GM18520 (cell line): ENCODE data around the gene AURKB.
"Not testable (repeated sequence)": the region's sequence is repeated elsewhere in the genome, so short reads cannot be mapped to it uniquely, and the experiment has no call there.

ENCODE experiments used
- ATAC-seq: cut with Tn5 transposase; IDR thresholded peaks from one replicate; pipeline ENCODE4 v1.9.1; 2021; ENCODE audit not compliant: unreplicated experiment

Gene AURKB

DNA sequence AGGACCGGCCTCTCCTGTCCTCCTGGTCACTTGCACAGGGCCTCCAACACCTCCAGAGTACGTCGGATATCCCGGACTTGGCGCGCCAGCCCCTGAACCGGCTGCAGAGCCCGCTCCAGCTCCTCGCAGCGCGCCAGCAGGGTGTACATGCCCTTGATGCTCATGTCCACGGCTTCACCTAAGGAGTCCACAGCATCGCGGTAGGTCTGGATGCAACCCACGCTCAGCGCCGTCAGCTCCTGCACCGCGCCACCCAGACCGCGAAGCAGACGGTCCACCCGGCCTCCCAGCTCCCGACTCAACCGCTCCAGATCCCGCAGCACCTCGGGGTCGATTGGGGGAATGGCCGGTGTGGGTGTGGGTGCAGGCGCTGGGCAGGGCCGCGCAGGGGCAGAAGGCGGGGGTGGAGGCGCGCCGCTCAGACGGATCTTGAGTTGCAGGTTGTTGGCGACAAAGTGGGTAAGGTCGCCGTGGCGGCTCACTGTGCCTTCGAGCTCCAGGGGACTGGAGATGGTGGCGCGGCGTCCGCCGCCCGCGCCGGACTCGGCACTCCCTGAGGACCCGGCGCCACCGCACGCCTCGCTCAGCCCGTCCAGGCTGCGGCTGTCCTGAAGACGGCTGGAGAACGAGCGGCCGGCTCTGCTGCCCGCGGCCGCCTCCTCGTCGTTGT, 21.2 kb downstream of the AURKB start:
- no peak for ATAC-seq

- ATAC-seq: no peak
These were observed 22.0 kb downstream of the AURKB start for GRCh38 chr17:8188263-8188839.

DNA sequence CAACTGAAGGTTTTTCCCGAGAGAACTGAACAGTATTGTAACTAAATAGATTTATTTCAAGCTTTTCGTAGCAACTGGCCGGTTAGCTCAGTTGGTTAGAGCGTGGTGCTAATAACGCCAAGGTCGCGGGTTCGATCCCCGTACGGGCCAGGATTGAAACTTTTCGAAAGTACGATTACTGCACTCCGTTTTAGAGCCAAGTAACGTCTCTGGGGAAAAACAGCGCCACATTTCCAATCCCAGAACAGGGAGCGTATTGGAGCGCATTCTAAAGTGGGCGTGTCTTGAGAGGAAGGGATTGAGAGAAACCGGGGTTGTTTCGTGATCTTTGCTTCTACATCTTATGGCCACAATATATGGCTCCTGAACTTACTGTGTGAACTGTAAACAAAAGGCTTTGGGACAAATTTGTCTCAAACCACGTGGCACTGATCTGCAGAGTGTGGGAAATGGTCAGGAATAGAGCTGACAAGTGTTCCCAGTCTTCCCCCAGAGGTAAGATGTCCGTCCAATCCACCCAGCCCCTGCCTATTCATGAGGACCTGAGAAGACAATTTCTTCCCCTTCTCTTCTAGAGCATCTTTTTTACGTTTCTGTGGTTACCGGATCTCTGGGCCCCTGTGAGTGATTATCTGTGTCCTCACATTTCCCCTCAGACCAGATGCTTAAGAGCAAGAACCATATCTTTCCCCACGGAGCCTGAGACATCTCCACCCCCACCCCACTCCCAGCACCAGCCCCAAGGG, 22.7 kb downstream of the AURKB start:
- peak; percentile 19 for ATAC-seq

- peak; percentile 22 for ATAC-seq
These were observed 23.4 kb downstream of the AURKB start for GRCh38 chr17:8186787-8187516.

- ATAC-seq: no peak
These were observed 24.0 kb downstream of the AURKB start for GRCh38 chr17:8186446-8186786.

DNA sequence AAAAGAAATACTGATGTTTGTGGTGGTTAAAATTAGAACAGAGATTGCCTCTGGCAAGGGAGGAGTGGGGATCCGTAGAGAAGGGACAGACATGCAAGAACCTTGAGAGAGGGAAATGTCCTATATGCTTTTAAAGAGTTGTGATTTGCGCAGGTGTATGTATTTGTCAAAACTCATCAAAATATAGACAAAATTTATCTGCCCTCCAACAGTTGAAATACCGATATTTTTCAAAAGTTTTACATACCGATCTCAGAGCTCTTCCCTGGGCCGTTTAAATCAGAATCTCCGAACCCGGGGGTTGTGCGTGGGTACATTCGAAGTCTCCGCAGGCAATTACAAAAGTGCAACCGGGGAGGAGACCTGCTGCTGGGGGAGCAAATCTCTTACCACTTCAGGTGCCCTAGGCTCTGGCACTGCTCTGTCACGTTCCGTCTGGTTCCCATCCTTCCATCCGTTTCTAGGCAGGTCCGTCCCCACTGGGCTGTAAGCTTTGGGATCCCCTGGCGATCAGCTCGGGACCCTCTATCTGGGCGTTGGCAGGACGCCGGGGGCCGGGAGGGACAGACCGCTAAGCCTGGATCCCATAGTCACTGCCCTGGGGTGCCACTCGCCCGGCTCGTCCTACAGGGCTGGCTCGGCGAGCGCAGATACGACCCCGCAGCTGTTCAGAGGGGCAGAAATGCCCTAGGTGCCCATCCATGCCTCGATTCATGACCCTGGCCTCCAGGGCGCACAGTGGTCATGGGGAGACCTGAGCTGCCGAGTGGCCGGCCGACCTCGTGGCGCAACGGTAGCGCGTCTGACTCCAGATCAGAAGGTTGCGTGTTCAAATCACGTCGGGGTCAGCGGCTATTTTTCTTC, 24.6 kb downstream of the AURKB start:
- ATAC-seq: no peak

DNA sequence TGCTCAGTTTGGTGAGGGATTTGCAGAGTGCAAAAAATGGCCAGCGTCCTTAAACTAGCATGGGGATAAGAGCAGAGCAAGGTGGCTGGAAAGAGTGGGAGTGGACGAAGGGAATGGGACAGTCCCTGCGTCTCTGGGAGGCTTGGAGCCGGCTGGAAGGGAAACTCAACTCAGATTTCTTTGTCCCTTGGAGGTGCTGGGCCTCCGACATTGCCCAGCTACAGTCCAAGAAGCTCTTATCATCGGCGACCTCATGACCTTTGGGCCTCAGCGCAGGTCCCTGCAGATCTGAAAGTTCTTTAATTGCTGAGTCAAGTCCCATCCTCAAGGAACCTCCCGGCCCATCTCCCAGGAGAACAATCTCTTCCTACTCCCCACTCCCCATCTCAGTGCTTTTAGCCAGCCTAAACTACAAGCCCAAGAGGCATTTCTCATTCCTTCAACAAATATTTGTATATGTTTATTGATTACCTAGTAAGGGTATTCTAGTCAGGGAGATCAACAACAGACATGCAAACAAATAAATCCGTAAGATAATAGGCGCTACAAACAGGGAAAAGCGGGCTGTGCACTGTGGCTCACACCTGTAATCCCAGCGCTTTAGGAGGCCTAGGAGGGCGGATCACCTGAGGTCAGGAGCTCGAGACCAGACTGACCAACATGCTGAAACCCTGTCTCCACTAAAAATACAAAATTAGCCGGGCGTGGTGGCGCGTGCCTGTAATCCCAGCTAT, 33.2 kb downstream of the AURKB start:
- no peak for ATAC-seq

- ATAC-seq: no peak
These were observed 34.0 kb downstream of the AURKB start, which contains the start of gene TMEM107 for GRCh38 chr17:8176197-8176940. Gene TMEM107, minus strand, starts transcription at chr17:8176380. Its CDS starts 94 bp downstream, at chr17:8176286.

- no peak for ATAC-seq
These were observed 34.6 kb downstream of the AURKB start for GRCh38 chr17:8175795-8176196.

DNA sequence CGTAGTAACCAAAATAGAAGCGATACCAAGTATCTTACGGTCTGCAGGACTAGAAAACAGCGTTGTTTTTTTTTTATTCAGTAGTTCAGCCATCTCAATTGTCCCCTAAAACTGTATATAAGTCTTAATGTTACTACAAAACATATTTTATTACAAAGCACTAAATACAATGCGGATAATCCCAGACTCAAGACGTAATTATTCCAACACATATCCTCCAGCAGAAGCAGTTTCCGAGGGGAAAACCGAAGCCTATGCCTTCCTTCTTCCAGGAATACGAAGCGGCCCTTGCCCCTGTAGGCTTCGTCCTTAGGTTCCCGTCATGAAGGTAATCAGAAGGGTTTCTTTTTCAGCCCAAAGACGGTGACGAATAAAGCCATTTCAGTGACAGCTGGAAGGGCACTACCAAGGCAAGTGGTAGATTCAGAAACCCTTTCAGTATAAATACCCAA, 36.5 kb downstream of the AURKB start:
- no peak for ATAC-seq

- peak; percentile 70 for ATAC-seq
These were observed 37.1 kb downstream of the AURKB start for GRCh38 chr17:8173056-8173870.

DNA sequence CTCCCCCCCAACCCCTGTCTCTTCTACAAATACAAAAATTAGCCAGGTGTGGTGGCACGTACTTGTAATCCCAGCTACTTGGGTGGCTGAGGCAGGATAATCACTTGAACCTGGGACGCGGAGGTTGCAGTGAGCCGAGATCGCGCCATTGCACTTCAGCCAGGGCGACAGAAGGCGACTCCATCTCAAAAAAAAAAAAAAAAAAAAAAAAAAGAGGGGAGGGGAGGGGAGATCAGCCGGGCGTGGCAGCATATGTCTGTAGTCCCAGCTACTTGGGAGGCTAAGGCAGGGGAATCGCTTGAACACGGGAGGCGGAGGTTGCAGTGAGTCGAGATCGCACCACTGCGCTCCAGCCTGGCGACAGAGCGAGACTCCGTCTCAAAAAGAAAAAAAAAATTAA, 40.2 kb downstream of the AURKB start:
- not testable (repeated sequence) for ATAC-seq

DNA sequence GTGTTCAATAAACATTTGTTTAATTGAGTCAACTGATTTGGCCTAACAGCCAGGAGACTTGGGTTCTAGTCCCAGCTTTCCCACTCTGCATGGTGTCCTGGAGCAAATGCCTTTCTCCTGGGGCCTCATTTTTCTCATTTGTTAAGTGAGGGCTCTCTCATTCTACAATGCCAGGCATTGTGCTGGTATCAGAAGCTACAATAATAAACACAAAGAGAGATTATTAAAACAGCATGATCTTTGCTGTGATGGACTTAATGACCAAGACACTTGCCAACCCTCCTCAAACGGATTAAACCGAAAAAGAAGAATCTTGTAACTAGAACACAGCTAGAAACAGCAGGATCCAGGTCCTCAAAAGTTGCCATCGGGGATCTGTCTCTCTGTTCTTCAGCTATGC, 42.8 kb downstream of the AURKB start:
- ATAC-seq: no peak

DNA sequence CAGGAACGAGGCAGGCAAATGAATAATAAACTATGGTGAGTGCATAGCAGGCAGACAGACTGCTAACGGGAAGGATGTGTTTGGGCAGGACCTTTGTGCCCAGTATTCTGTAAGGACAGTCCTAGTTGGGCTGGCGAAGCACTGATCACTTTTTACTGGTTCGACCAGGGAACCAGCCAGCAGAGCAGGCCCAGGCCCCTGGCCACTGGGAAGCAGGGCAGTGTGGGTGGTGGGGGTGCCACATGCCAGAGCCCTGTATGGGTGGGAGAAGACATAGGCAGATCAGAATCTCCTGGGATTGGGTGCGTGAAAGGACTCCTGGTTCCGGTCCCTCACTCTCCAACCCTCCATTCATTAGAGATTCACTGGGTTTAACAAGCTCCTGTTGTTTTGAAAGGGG, 43.6 kb downstream of the AURKB start:
- no peak for ATAC-seq

- no peak for ATAC-seq
These were observed 45.6 kb downstream of the AURKB start for GRCh38 chr17:8164815-8165131.

- no peak for ATAC-seq
These were observed 46.2 kb downstream of the AURKB start for GRCh38 chr17:8163978-8164814.
